ENCODE measurements around the gene LRPAP1. TPM values are rescaled to one million over a fixed set of nuclear protein-coding genes. Genes with fewer than 3 reads are reported as not detected.

Gene LRPAP1
- total RNA-seq, 1 donor from 2014 or later, result 98.7 TPM

DNA sequence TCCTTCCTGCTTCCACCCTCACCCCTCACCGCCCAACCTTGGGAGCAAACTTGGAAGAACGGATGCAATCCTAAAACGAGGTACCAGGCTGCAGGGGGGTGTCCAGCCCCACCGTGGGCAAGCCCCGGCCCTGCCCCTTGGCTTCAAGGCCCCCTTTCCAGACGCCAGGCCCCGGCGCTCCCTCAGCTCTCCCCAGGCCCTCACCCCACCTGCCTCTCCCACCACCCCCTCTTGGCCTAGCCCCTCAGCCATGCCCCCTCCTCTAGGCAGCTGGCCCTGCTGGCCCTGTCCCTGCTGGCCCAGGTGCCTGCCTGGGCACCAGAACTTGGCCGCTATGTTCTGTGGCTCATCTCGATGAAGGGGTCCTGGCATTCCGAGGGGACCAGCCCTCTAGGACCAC is 33.8 kb downstream of the LRPAP1 start:
- H3K27ac ChIP-seq, result no peak overlapping the region
- peaks cover 7% of the 10 kb centered on the region for H3K4me1 ChIP-seq
- no peak for DNase-seq (ENCODE audit: extremely low spot score in 2 of 2)
- TF ChIP-seq, protein P1, sequence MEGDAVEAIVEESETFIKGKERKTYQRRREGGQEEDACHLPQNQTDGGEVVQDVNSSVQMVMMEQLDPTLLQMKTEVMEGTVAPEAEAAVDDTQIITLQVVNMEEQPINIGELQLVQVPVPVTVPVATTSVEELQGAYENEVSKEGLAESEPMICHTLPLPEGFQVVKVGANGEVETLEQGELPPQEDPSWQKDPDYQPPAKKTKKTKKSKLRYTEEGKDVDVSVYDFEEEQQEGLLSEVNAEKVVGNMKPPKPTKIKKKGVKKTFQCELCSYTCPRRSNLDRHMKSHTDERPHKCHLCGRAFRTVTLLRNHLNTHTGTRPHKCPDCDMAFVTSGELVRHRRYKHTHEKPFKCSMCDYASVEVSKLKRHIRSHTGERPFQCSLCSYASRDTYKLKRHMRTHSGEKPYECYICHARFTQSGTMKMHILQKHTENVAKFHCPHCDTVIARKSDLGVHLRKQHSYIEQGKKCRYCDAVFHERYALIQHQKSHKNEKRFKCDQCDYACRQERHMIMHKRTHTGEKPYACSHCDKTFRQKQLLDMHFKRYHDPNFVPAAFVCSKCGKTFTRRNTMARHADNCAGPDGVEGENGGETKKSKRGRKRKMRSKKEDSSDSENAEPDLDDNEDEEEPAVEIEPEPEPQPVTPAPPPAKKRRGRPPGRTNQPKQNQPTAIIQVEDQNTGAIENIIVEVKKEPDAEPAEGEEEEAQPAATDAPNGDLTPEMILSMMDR (IDR thresholded peaks at IDR 0.05), result no peak
- no peak for TF ChIP-seq POLR2AphosphoS5 (IDR thresholded peaks at IDR 0.05; ENCODE audit: insufficient read depth in 1 of 2, low read depth in 1 of 2)
- no peak for TF ChIP-seq POLR2A (IDR thresholded peaks at IDR 0.05)
- H3K27me3 ChIP-seq, result no peaks in the 10 kb centered on the region
- intact Hi-C loops (cut with DNase I), result no loop called here
- H3K9me3 ChIP-seq, result no peaks in the 10 kb centered on the region
- H3K36me3 ChIP-seq, result no peaks in the 10 kb centered on the region
- no peak overlapping the region for H3K4me3 ChIP-seq

DNA sequence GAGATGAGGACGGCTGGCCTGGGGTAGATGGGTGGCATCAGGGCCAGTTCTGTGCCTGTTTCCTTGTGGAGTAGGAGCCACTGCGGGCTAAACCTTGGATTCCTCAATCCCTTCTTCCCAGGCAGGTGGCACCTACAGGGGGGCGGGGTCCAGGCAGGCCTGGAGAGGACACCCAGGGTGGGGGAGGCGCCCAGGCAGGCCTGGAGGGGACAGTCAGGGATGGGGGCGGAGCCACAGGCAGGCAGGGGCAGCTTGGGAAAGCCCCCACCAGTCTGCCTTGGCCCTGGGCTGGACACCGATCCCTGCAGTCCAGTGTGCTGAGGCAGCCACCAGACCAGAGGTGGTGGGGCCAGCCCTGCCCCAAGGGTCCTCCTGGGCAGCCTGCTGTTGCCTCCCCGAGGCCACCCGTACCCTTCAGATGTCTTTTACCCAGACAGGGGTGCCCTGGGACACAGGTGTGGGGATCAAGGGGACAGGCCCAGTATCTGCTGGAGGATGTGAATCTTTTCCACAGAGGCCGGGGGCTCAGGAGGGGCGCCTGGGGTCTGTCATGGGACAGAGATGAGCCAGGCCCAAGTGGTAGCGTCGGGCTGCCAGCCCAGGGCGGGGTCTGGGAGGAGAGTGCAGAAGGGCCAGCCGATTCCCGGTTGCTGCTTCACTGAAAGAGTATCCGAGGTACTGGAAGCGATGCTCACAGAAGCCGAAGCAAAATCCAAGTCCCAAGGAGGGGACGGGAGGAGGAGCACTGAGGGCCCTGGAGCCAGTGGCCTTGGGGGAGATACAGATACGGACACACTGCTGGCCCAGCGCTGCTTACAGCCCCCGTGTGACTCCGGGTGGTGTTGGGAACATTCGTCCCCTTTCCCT is 34.5 kb downstream of the LRPAP1 start:
- no peak overlapping the region for H3K27ac ChIP-seq
- H3K9me3 ChIP-seq, result no peaks in the 10 kb centered on the region
- H3K4me1 ChIP-seq, result peaks cover 2% of the 10 kb centered on the region
- H3K27me3 ChIP-seq, result no peaks in the 10 kb centered on the region
- no peak overlapping the region for H3K4me3 ChIP-seq
- intact Hi-C loops (cut with DNase I), result no loop called here
- TF ChIP-seq POLR2AphosphoS5 (IDR thresholded peaks at IDR 0.05; ENCODE audit: insufficient read depth in 1 of 2, low read depth in 1 of 2) (no peak), POLR2A (IDR thresholded peaks at IDR 0.05) (no peak)
- TF ChIP-seq, protein P1 (IDR thresholded peaks at IDR 0.05), result no peak
- no peaks in the 10 kb centered on the region for H3K36me3 ChIP-seq
- no peak for DNase-seq (ENCODE audit: extremely low spot score in 2 of 2)

DNA sequence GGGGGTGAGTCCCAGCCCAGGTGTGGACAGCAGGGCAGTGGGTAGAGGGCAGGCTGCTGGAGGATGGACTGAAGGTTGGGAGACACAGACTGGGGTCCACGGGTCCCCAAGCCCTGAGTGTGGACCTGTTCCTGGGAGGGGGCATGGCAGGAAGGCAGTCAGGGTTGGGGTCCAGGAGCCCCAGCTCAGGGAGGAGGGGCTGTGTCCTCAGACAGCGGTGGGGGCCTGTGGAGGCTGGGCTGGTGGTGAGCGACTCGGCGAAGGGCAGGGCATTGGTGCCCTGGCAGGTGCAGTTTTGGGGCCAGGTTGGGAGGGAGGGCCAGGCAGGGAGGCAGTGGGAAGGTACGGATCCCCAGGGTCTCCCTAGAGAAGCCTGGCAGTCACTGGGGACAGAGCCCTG is 35.1 kb downstream of the LRPAP1 start:
- no peaks in the 10 kb centered on the region for H3K27me3 ChIP-seq
- DNase-seq (ENCODE audit: extremely low spot score in 2 of 2), result no peak
- TF ChIP-seq POLR2A (IDR thresholded peaks at IDR 0.05) (no peak), POLR2AphosphoS5 (IDR thresholded peaks at IDR 0.05; ENCODE audit: insufficient read depth in 1 of 2, low read depth in 1 of 2) (no peak)
- TF ChIP-seq, protein P1 (IDR thresholded peaks at IDR 0.05), result no peak
- H3K27ac ChIP-seq, result no peak overlapping the region
- no peak overlapping the region for H3K4me3 ChIP-seq
- intact Hi-C loops (cut with DNase I), result no loop called here
- H3K4me1 ChIP-seq, result no peaks in the 10 kb centered on the region
- no peaks in the 10 kb centered on the region for H3K9me3 ChIP-seq
- no peaks in the 10 kb centered on the region for H3K36me3 ChIP-seq

DNA sequence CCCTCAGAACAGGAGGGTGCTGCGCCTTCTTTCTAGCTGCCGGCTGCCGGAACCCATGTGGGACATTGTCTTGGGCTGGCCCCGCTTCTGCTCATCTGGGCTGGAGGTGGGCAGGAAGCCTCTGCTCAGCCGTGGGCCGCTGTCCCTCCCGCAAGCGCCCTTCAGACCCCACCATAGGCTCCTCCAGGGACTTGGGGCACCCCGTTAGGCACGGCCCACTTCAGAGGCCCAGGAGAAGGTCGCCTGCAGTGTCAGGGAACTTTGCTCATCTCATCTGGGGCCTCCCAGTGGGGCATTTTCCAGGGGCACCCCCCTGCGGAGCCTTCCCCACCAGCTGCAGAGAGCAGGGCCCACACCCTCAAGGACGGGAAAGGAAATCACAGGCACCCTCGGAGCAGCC is 36.2 kb downstream of the LRPAP1 start:
- no peak overlapping the region for H3K4me3 ChIP-seq
- H3K4me1 ChIP-seq, result no peaks in the 10 kb centered on the region
- H3K27ac ChIP-seq, result no peak overlapping the region
- intact Hi-C loops (cut with DNase I), result no loop called here
- no peaks in the 10 kb centered on the region for H3K9me3 ChIP-seq
- no peaks in the 10 kb centered on the region for H3K27me3 ChIP-seq
- H3K36me3 ChIP-seq, result no peaks in the 10 kb centered on the region
- no peak for DNase-seq (ENCODE audit: extremely low spot score in 2 of 2)
- TF ChIP-seq POLR2A (IDR thresholded peaks at IDR 0.05) (no peak), POLR2AphosphoS5 (IDR thresholded peaks at IDR 0.05; ENCODE audit: insufficient read depth in 1 of 2, low read depth in 1 of 2) (no peak)
- TF ChIP-seq, protein P1 (IDR thresholded peaks at IDR 0.05), result no peak

All from vagina (tissue), 2 donors.